Activated naive CD8-positive, alpha-beta T cell (primary cell): Measurements from ENCODE around the gene EPHA2.
"Not testable (repeated sequence)": the region's sequence is repeated elsewhere in the genome, so short reads cannot be mapped to it uniquely, and the experiment has no call there.

Experiments
- H3K27ac Mint-ChIP-seq: one replicate; pipeline ENCODE4 v1.8.0; 2021; ENCODE audit warnings: mixed read lengths
- H3K27me3 Mint-ChIP-seq: one replicate; pipeline ENCODE4 v1.8.0; 2021; ENCODE audit warnings: mixed read lengths
- H3K36me3 Mint-ChIP-seq: one replicate; pipeline ENCODE4 v1.8.0; 2021; ENCODE audit warnings: mixed read lengths
- H3K4me1 Mint-ChIP-seq: one replicate; pipeline ENCODE4 v1.8.0; 2021; ENCODE audit warnings: low read depth, mixed read lengths
- H3K4me3 Mint-ChIP-seq: one replicate; pipeline ENCODE4 v1.8.0; 2021; ENCODE audit warnings: mild to moderate bottlenecking, mixed read lengths
- H3K9me3 Mint-ChIP-seq: one replicate; pipeline ENCODE4 v1.8.0; 2021; ENCODE audit warnings: low read depth, mixed read lengths

Gene EPHA2

DNA sequence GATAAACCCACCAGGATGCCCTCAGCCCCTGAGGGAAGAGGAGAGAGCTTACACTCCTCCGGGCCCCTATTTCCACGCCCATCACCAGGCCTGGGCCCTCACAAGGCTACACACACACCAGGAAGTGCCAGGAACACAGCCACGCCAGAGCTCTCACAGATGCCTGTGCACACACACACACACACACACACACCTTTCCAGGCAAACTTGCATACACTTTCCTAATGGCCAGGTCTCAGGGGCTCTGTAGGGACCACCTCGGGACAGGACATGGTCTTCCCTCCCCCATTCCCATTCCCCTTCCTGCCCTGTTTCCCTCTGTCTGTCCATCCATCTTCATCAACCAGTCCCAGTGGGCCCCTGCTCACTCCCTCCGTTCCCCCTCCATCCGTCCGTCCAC, 9.7 kb upstream of the EPHA2 start:
- peak overlapping the region; percentile 13 for H3K4me3 Mint-ChIP-seq
- H3K9me3 Mint-ChIP-seq: no peaks in the 10 kb centered on the region
- H3K36me3 Mint-ChIP-seq: no peaks in the 10 kb centered on the region
- H3K4me1 Mint-ChIP-seq: peaks cover 58% of the 10 kb centered on the region
- H3K27me3 Mint-ChIP-seq: no peaks in the 10 kb centered on the region
- no peak overlapping the region for H3K27ac Mint-ChIP-seq

DNA sequence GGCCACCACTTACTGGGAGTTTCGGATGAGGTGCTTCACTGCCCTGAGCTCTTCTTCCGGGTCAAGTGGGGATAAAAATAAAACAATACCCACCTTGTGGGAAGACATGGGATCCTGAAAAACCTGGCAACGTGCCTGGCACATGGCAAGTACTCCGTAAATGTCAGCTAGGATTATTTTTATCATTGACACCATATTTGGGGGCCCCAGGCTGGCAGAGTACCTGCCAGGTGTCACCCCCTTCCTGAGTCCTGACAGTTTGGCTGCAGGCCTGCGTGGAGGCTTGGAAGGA, 9.2 kb upstream of the EPHA2 start:
- Mint-ChIP-seq H3K36me3 (no peaks in the 10 kb centered on the region), H3K4me1 (peaks cover 58% of the 10 kb centered on the region), H3K4me3 (peak overlapping the region; percentile 34), H3K9me3 (no peaks in the 10 kb centered on the region), H3K27ac (no peak overlapping the region), H3K27me3 (no peaks in the 10 kb centered on the region)

DNA sequence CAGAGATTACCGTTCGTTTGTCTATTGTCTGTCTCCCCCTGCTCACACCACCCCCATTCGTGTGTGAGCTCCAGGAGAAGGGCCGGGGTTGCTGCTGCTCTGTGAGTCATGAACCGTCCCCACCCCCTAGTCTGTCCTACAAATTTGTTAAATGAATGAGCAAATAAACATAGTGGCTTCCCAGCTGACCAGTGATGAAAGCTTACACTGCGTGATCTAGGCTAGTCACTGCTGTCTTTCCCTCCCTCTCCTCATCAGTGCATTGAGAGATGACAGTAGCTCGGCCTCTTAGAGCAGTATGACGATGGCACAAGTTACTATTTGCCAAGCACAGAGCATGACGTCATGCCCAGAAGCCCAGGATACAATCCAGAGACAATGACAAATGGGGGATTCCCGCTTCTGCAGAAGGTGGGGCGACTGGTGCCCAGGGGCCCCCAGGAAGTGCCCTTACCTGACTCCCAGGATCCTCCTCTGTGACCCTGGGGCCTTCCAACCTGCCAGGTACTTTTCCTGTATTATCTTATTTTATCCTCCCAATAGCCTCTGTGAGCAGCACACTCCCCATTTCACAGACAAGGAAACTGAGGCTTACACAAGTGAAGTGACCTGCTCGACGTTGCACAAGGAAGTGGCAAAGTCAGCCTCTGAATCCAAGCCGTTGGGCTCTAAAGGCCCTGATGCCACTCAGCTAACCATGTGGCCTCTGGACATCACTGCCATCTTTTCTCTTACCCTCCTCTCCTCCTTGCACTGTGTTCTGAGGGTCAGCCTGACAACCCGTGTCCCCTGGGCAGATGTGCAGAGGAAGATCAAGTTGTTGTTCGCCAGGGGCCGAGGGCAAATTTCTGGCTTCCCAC, 8.6 kb upstream of the EPHA2 start:
- Mint-ChIP-seq H3K4me1 (peaks cover 58% of the 10 kb centered on the region), H3K36me3 (no peaks in the 10 kb centered on the region), H3K9me3 (no peaks in the 10 kb centered on the region), H3K27me3 (no peaks in the 10 kb centered on the region), H3K4me3 (peak overlapping the region; percentile 60), H3K27ac (no peak overlapping the region)

DNA sequence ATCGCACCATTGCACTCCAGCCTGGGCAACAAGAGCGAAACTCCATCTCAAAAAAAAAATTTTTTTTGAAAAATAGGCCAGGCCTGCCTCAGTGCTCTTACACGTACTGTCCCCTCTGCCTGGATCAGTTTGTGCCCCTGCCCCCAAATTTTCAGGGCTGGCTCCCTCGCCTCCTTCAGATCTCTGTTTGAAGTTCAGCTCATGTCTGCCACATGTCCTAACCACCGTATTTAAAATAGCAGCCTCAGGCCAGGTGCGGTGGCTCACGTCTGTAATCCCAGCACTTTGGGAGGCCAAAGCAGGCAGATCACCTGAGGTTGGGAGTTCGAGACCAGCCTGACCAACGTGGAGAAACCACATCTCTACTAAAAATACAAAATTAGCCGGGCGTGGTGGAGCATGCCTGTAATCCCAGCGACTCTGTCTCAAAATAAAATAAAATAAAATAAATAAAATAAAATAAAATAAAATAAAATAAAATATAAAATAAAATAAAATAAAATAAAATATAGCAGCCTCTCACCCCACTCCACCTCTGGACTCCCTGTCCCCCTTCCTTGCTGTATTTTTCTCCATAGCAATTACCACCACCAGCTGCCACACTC, 7.8 kb upstream of the EPHA2 start:
- not testable (repeated sequence) for H3K27ac Mint-ChIP-seq, H3K9me3 Mint-ChIP-seq, H3K36me3 Mint-ChIP-seq, H3K27me3 Mint-ChIP-seq
- Mint-ChIP-seq H3K4me1 (peaks cover 54% of the 10 kb centered on the region), H3K4me3 (peak overlapping the region; percentile 60)

DNA sequence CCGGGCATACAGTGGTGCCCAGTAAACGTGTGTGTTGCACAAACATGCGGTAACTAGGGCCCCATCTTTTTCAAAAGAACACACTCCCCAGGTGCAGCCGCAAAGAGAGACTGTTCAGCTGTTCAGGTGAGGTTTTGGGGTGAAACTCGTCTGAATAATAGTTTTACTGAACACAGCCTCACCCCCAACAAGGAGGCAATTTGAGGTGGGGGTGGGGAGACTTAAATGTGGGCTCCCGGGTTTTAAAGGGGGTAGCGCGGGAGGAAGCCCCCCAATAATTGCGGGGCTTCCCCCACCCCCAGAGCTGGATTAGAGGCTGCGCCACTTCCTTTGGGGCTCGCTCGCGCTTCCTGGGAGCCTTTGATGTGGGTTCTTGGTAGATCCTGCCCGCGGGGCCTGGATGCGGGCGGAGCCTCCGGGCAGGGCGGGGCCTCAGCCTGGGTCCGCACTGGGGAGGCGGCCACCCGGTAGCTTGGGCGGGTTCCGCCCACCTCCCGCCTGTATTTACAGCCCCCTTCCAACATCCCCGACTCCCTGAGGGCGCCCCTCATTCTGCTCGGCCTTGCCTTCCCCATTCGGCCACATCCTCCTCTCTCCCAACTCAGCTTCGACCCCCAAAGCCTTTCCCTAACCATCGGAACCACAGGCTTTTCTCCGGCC, 6.4 kb upstream of the EPHA2 start:
- H3K4me1 Mint-ChIP-seq: peaks cover 60% of the 10 kb centered on the region

DNA sequence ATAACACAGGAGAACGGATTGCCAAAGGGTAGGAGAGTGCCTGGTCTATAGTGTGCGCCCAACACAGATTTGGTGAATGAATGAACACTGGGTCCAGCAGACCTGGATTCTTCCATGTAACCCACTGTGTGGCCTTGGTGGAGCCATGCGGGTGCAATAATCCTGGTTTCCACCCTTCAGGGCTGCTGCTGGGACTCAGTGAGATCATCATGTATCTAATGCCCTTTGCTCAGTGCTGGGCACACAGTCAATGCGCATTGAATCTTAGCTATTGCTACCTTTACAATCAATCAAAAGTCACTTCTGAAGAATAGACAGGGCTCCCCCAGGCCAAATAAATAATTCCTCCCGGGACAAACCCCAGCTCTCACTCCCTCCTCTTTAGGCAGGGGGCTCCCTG, 5.8 kb upstream of the EPHA2 start:
- no peak overlapping the region for H3K27ac Mint-ChIP-seq
- H3K4me1 Mint-ChIP-seq: peaks cover 65% of the 10 kb centered on the region
- H3K4me3 Mint-ChIP-seq: peak overlapping the region; percentile 51
- H3K9me3 Mint-ChIP-seq: no peaks in the 10 kb centered on the region
- no peaks in the 10 kb centered on the region for H3K27me3 Mint-ChIP-seq
- no peaks in the 10 kb centered on the region for H3K36me3 Mint-ChIP-seq

More for the DNA sequence above, 6.4 kb upstream of the EPHA2 start:
- Mint-ChIP-seq H3K4me3 (peak overlapping the region; percentile 78), H3K27ac (no peak overlapping the region), H3K27me3 (no peaks in the 10 kb centered on the region), H3K36me3 (no peaks in the 10 kb centered on the region), H3K9me3 (no peaks in the 10 kb centered on the region)

DNA sequence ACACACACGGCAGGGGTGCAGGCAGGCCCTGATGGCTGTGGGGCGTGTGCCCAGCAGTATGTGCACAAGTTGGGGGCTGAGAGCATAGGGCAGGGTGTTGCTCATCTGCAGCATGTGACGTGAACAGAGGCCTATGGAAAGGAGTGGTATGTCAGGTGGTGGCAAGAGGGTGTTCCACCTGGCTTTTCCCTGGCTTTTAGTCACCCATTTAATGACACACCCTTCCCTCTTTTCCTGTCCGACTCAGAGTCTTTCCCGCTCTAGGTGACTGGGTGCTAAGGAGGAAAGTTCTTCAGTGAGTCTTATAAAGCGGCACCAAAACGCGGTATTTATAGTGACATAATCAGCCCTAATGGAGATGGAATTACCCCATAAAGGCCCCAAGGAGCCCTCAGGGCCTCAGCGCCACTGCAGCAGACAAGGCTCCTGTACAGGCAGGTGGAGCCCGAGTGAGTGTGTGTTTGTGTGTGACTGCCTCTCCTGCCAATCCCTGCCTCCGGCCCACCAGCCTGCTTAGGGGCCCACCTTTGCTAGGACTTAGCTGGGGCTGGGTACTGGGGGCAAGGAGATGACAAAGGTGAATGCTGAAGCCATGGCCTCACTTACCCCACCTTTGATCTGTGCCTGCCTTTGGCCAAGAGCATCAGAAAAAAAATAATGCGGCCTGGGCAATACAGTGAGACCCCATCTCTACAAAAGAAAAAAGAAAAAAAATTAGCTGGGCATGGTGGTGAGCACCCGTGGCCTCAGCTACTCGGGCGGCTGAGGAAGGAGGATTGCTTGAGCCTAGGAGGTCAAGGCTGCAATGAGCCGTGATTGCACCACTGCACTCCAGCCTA, 3.3 kb upstream of the EPHA2 start:
- no peaks in the 10 kb centered on the region for H3K27me3 Mint-ChIP-seq
- H3K4me1 Mint-ChIP-seq: peaks cover 49% of the 10 kb centered on the region
- peak overlapping the region; percentile 23 for H3K4me3 Mint-ChIP-seq
- no peak overlapping the region for H3K27ac Mint-ChIP-seq
- H3K9me3 Mint-ChIP-seq: no peaks in the 10 kb centered on the region
- H3K36me3 Mint-ChIP-seq: no peaks in the 10 kb centered on the region

DNA sequence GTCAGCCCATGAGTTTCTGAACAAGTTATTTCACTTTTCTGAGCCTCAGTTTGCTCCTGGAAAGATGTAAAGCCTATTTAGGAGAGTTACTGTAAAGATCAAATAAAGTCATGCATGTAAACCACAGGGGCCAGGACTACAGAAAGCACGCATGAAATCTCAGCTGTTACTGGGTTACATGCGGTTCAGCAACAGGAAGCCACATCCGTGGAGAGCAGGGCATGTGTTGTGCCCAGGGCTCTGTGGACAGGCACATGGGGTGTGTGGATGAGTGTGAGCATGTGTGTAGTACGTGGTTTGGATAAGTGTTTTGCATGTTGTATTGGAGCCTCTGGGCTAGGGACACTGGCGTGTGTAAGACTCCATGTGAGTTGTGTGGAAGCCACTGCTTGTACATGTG, 2.2 kb upstream of the EPHA2 start:
- no peak overlapping the region for H3K4me3 Mint-ChIP-seq
- no peak overlapping the region for H3K27ac Mint-ChIP-seq
- peaks cover 1% of the 10 kb centered on the region for H3K27me3 Mint-ChIP-seq
- H3K4me1 Mint-ChIP-seq: peaks cover 41% of the 10 kb centered on the region
- H3K9me3 Mint-ChIP-seq: no peaks in the 10 kb centered on the region
- no peaks in the 10 kb centered on the region for H3K36me3 Mint-ChIP-seq

DNA sequence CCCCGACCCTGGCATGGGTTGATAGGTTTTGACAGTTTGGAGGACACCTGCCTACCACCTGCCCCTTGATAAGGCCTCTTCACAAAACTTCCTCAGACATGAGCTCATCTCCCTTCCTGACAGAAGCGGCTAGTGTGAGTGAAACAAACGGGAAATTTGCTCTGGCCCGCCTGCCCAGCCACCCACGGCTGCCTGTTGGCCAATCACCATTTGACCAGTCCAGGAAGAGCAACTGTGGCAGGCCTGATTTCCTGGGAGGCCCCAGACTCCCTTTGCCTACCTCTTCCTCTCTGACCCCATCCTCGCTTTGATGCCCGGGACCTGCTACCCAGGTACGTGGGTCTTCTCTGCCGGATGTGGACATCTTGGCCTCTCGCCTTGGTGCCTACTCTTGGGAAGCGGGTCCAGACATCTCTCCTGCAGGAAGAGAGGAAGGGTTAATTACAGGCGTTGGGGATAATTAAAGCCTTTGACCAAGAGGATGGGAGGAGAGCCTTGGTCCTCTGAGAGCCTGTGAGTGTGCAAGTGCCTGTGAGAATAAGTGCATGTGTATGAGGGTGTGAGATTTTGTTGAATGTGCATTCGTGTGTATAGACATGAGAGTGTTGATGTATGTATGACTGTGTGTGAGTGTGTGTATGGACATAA, 1.1 kb upstream of the EPHA2 start:
- Mint-ChIP-seq H3K4me3 (no peak overlapping the region), H3K9me3 (no peaks in the 10 kb centered on the region), H3K27me3 (peaks cover 4% of the 10 kb centered on the region), H3K4me1 (peaks cover 33% of the 10 kb centered on the region), H3K36me3 (no peaks in the 10 kb centered on the region), H3K27ac (no peak overlapping the region)

DNA sequence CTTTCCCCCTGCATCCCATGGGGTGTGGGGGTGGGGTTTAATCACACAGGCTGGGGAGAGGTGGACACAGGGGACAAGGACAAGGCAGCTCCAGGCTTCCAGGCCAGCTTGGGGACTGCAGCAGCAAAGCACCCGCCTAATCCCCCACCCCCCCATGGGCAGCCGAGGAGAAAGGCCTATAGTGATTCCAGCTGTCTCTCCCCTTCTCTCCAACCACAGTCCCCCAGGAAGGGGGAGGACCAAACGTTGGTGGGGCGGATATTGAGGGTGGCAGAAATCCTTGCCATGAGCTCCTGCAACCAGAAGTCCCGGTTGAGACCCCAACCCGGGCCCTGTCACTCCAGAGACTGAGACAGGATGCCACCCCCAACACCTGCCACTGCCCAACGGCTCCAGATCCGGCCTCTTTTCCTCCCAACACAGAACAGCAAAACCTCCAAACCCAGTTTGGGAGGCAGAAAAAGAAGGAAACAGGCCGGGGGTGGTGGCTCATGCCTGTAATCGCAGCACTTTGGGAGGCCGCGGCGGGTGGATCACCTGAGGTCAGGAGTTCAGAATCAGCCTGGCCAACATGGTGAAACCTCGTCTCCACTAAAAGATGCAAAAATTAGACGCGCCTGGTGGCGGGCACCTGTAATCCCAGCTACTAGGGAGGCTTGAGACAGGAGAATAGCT, 1.7 kb downstream of the EPHA2 start:
- H3K4me3 Mint-ChIP-seq: peak overlapping the region; percentile 60
- peaks cover 28% of the 10 kb centered on the region for H3K4me1 Mint-ChIP-seq
- H3K27ac Mint-ChIP-seq: no peak overlapping the region
- H3K27me3 Mint-ChIP-seq: peaks cover 5% of the 10 kb centered on the region
- H3K9me3 Mint-ChIP-seq: no peaks in the 10 kb centered on the region
- no peaks in the 10 kb centered on the region for H3K36me3 Mint-ChIP-seq

DNA sequence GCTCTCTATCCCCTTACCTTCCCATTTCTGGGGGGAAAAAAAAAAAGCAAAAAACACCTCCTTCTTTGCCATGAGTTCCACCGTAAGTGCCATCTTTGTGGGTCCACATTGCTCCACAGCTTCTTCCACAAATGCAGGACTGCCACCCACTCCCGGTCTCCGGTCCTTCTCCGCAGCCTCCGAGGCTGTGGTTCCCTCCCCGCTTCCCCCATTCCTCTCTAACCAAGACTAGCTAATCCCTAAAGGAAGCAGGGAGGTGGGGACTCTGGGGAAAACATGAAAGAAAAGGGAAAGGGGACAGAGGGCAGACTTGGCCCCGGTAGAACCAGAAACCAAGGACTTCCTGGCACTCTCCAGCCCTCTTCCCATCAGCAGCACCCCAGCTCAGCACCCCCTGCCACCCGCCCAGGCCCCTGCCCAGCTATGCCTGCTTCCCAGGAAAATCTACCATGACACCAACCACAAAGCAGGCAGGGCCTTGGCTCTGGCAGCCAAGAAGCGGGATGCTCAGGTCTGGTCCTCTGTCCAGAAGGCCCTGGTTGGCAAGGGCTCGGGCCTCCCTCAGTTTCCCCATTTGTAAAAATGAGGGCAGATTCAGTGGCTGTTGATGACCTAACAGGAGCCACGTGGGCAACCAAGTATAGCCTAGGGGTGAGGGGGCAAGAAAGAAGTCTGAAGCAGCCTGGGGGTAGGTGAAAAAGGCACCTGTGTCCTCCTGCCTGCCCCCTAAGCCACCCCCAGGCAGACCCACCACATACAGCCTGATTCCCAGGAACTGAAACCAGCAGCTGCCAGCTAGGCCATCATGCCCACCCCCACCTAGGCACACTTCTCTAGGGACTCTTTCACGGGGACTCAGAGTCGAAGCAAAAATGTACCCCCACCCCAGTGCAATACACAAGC, 2.5 kb downstream of the EPHA2 start:
- peaks cover 5% of the 10 kb centered on the region for H3K27me3 Mint-ChIP-seq
- no peaks in the 10 kb centered on the region for H3K36me3 Mint-ChIP-seq
- H3K4me3 Mint-ChIP-seq: no peak overlapping the region
- H3K4me1 Mint-ChIP-seq: peaks cover 22% of the 10 kb centered on the region
- H3K9me3 Mint-ChIP-seq: no peaks in the 10 kb centered on the region
- H3K27ac Mint-ChIP-seq: no peak overlapping the region

DNA sequence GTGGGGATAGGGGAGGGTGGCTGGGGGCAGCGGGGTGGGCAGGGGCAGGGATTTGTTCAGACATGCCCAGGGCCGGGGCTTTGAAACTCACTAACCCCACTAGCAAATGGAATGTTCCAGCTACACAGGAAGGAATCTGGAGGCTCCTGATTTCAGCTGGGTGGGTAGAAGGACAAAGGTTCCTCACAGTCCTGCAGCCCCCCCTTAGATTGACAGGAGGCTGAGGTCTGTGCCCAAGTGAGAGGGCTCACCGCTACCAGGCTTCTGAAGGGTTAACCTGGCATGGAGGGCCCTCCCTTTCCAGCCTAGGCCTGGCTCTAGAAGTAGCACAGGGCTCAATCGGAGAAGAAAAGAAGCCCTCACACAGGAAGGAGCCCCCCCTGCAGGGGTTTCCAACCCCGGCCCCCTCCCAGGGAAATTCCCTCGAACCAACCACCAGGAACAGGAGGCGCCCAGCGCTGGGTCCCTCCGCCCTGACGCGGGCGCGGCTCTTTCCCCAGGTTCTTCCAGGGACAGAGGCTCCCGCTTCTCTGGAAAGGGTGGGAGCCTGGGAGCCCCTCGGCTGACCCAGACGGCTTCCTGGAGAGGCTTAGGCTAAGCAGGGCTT, 3.3 kb downstream of the EPHA2 start:
- no peaks in the 10 kb centered on the region for H3K9me3 Mint-ChIP-seq
- no peak overlapping the region for H3K27ac Mint-ChIP-seq
- peaks cover 14% of the 10 kb centered on the region for H3K4me1 Mint-ChIP-seq
- no peaks in the 10 kb centered on the region for H3K36me3 Mint-ChIP-seq
- H3K27me3 Mint-ChIP-seq: peaks cover 5% of the 10 kb centered on the region
- H3K4me3 Mint-ChIP-seq: no peak overlapping the region

DNA sequence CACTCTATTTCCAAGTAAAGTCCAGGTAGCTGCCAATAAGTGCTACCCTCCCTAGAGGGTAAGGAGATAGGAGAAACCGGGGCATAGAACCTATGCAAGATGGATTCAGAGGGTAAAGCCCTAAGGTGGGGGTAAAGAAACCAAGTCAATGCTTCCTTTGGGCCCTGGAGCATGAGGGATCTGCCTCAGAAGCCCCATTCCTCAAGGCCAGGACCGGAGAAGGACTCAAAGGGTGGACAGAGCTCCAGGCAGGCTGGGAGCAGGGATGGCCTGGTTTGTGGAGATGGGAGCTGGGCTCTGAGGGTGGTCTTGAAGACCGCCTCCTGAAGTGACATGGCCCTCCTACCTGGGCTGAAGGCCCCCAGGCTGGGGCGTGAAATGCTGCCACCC, 3.9 kb downstream of the EPHA2 start:
- H3K4me3 Mint-ChIP-seq: no peak overlapping the region
- no peaks in the 10 kb centered on the region for H3K9me3 Mint-ChIP-seq
- no peaks in the 10 kb centered on the region for H3K36me3 Mint-ChIP-seq
- no peak overlapping the region for H3K27ac Mint-ChIP-seq
- peaks cover 5% of the 10 kb centered on the region for H3K27me3 Mint-ChIP-seq
- H3K4me1 Mint-ChIP-seq: peaks cover 9% of the 10 kb centered on the region
